Measurements from ENCODE around the gene SLC8A3.

GRCh38 chr14:70152704-70153103, 36.0 kb downstream of the SLC8A3 start:
- no peak for TF ChIP-seq CTCF (IDR thresholded peaks at IDR 0.05)
- TF ChIP-seq POLR2A (IDR thresholded peaks at IDR 0.05) = no peak
